Endometrial microvascular endothelial cells (primary cell): ENCODE data around the gene LMX1B. TPM values are rescaled to one million over a fixed set of nuclear protein-coding genes. Genes with fewer than 3 reads are reported as not detected.
"Not testable (repeated sequence)": the region's sequence is repeated elsewhere in the genome, so short reads cannot be mapped to it uniquely, and the experiment has no call there.

ENCODE experiments used
- in situ Hi-C: cut with HindIII; loops from 2 replicates; pipeline ENCODE4 v1.10.0; 2017; ENCODE audit warnings: low sequenced_read_pairs, low pct_unique_long_range_greater_than_20kb; ENCODE audit errors: inconsistent ontology term
- total RNA-seq: library from RNA; depleted of rRNA; stranded (reverse); fragments of >200 nt; gene quantifications from one replicate; pipeline ENCODE4 v1.2.3, GENCODE V29; 2015; ENCODE audit errors: inconsistent ontology term

The LMX1B gene
- total RNA-seq, 1 donor from 2014 or later: not detected

DNA sequence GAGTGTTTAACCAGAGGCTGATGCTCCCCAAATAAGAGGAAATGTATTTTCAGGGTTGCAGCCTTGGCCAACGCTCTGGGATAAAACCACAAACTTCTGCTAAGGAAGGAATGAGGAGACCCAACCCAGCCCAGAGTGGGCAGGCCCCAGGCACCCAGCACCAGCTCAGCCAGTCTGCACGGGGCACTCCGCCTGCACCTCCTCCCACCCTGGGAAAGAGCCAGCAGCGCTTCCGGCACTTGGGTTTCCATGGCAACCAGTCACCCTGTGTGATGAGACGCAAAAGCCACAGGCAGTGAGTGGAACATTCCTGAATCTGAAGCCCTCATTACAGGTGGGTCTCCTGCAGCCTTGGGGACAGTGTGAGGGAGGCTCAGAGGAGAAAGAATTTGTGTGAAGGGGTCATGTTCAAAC, 105.9 kb downstream of the LMX1B start:
- in situ Hi-C loops: no loop called here

DNA sequence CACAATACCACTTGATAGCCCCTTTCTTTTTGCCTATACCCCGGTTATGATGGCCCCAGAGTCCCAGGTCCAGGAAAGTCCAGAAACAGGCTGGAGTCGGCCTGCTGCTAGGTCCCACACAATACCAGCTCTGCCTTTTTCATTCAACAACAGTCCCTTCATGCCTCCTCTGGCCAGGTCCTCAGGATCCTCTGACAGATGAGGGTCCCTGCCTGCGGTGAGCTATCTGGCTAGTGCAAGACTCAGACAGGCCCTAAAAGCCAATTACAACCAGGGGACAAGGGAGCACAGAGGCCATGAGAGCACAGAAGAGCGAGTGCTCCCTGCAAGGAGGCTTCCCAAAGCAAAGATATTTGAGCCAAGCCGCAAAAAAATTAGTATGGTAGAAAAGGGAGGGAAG, 106.3 kb downstream of the LMX1B start:
- in situ Hi-C loops: no loop called here

DNA sequence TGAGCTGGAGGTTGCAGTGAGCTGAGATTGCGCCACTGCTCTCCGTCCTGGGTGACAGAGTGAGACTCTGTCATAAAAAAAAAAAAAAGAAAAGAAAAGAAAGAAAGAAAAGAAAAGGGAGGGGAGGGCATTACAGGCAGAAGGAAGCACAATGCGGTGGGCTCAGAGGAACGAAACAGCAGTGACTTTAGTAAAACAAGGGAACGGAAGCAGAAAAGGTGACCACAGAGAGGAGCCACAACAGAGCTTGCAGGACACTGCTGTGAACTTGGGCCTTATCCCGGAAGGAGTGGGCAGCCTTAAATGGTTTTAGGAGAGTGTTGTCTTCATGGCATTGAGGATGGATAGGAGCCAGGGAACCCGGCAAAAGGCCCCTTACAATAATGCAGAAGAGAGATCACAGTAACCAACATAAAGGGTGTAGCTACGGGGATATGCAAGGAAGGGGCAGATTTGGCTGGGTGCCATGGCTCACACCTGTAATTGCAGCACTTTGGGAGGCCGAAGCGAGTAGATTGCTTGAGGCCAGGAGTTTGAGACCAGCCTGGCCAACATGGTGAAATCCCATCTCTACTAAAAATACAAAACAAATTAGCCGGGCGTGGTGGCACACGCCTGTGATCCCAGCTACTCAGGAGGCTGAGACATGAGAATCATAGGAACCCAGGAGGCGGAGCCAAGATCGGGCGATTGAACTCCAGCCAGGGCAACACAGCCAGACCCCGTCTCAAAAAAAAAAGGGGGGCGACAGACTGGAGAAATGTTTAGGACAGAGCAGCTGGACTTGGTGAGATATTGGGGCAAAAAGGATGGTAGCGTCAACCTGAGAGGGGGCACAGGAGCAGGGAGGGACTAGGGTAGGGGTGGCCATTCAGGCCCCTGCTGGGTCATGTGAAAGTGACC, 107.2 kb downstream of the LMX1B start:
- in situ Hi-C loops: no loop called here

DNA sequence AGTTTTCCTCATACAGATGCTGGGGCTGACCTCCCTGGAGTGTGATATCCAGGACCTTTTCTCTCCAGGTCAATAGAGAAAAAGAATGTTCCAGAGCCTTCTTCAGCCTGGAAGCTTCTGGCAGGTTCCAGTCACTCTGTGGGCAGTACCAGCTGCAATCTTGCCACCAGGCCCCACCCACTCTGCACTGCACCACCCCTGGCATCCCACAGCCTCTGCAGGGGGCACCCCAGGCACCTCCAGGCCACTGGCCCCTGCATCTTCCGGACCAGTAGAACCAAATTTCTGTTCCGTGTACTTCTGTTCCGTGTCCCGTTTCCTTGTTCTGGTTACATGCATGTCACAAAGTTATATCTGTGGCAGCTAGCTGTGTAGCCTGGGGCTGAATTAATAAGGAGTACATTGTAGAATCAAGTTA, 107.8 kb downstream of the LMX1B start:
- in situ Hi-C loops: no loop called here

DNA sequence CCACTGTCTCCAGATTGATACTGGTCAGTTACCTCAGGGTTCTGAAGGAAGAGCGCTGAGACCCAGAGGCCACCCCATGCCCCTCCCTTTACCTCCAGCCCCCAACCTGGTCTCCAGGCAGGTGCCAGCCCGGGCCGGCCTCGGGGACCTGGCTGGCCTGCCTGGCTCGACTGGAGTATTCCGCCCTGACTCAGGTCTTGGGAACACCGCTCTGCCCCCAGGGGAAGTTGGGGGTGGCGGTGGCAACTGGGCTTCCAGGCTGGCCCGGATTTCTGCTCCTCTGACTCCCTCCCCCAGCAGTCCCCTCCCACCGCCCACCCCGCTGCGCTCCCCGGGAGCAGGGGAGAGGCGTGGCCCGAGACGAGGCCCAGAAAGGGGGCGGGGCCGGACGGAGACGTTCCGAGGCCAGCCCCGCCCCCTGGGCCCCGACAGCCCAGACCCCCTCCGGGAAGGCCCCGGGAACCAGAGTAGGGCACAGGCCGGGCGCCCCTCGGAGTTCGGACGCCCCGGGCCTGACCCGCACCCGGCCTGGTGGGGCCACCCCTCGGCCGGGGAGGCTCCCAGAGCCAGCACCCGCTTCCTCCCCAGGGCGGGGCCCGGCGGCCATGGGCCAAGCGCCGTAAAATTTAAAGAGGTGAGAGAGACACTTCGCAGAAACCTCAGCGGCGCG, 108.7 kb downstream of the LMX1B start:
- in situ Hi-C loops: no loop called here

DNA sequence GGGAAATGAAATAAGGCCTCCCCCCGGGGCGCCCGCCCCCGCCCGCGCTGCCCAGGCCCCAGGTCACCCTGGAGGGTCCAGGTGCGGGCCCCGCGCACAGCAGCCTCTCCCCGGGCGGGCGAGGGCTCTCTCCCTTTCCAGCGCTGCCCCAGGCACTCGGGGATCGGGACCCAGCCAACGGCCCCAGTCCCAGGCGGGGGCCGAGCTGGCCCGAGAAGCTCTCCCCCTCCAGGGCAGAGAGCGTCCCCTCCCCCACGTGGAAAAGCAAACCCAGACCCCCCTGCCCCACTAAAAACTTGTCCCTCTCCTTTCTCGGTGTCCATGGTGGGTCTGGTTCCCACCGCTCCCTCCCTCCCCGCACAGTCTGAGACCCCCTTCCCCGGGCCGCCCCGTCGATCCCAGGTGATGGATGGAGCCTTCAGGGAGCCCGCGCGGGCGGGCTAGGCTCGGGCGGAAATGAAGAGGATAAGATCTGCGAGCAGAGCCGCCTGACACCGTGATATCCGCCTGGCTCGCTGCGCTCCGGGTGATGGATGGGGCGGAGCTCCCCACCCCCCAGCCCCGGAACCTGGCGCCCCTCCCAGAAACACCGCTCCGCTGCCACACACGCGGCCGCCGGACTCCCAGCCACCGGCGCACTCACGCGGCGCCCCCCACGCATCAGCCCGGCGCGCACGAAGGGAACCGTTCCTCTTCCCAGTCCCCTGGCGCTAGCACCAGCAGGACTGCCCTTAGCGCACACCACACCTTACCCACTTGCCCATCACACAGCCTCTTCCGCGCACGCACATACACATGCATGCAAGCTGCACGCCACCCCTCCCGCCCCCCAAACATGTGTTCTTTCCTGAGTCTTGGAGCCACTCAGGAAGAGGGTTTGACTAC, 109.4 kb downstream of the LMX1B start:
- in situ Hi-C loops: no loop called here

DNA sequence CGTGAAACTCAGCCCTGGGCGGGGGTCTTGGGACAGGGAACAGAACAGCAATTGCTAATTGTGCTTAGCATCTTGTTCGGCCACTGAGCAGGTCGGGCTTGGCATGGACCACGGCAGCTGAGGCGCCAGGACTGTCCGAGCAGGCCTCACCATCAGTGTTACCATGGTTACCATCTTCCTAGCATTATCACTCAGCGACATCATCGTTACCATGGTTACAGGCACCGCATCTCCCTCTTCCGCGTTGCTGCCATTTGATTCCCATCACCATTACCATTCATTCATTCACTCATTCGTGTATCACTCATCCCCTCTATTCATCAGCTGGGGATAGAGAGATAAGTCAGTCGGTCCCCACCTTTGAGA, 110.1 kb downstream of the LMX1B start:
- in situ Hi-C loops: no loop called here

DNA sequence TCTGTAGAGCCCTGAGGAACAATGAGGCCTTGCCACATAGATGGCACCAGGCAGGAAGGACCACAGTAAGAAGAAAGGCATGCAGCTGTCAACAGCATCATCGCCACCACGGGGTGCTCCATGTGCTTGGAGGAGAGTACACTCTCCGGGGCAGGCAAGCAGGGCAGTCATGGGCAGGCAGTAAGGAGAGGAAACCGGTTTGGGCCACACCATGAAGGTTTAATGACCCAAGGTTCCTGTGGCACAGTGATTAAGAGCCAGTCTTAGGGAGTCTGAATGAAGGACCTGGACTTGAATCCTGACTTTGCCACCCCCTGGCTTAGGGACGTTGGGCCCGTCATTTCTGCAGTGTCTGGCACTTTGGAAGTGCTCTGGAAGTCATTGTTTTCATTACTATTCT, 110.5 kb downstream of the LMX1B start:
- in situ Hi-C loops: no loop called here

DNA sequence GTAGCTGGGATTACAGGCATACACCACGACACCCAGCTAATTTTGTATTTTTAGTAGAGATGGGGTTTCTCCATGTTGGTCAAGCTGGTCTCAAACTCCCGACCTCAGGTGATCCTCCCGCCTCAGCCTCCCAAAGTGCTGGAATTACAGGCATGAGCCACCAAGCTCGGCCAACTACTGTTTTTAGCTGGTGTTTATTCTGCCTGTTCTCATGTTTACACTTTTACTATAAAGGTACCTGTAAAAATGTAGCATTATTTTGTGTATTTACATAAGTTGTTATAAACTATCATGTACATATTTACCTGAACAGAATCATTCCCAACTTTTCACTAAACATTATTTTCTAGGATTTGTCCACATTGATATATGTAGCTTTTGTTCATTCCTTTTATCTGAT, 111.8 kb downstream of the LMX1B start:
- in situ Hi-C loops: not testable (repeated sequence)

DNA sequence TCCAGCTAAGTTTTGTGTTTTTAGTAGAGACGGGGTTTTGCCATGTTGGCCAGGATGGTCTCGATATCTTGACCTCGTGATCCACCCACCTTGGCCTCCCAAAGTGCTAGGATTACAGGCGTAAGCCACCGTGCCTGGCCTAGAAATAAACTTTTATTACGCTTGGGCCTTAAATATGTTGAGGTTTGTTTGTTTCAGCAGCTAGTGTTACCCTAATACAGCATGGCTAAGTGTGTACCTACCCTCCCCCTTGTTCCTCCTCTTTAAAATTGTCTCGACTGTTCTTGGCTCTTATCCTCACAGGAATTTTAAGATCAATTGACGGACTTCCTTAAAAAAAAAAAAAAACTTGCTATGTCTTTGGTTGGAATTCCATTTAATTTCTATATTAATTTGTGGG, 114.5 kb downstream of the LMX1B start:
- in situ Hi-C loops: not testable (repeated sequence)

DNA sequence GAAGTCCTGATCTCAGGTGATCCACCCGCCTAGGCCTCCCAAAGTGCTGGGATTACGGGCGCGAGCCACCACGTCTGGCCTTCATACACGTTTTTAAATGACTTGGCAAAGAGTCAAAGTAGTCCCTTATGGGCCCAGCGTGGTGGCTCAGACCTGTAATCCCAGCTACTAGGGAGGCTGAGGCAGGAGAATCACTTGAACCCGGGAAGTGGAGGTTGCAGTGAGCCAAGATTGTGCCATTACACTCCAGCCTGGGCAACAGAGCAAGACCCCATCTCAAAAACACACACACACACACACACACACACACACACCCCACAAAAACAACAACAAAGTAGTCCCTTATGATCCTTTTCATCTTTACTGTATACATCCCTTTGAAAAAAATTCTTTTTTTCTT, 116.9 kb downstream of the LMX1B start:
- in situ Hi-C loops: not testable (repeated sequence)

DNA sequence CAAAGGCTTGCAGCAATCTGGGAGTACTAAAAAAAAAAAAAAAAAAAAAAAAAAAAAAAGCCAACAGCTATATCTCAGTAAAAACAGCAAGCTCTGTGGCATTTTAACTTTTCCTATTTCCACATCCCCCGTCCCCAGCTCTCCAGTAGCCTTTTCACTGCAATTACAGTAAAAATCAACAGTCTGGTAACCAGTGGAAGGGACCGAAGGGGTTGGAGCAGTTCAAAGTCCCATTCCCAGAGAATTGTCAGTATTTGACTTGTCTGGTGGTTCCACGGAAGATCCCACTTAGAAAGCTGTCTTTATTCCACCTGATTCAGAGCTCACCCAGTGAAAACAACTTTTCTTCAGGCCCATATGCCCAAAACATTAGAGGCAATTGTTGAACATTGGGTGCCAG, 119.3 kb downstream of the LMX1B start:
- in situ Hi-C loops: no loop called here

DNA sequence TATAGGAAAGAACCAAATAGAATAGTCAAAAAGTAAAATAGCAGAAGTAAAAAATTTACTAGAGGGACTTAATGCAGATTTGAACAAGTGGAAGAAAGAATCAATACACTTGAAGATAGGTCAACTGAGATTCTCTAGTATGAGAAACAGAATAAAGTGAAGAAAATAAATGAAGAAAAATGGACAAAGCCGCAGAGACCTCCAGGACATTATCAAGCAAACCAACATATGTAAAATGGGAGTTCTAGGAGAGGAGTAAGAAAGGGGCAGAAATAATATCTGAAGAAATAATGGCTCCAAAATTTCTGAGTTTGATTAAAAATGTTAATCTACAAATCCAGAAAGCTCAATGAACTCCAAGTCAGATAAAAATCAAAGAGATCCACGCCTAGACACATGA, 121.1 kb downstream of the LMX1B start:
- in situ Hi-C loops: no loop called here

DNA sequence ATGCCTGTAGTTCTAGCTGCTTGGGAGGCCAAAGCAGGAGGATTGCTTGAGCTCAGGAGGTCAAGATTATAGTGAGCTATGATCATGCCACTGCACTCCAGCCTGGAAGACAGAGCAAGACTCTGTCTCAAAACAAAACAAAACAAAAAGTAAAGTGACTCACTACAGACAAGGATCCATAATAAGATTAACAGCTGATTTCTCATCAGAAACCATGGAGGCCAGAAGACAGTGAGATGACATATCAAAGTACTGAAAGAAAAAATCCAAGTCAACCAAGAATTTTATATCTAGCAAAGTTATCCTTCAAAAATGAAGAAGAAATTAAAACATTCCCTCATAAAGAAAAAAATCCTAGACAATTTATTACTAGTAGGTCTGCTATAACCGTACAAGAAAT, 121.8 kb downstream of the LMX1B start:
- in situ Hi-C loops: no loop called here

DNA sequence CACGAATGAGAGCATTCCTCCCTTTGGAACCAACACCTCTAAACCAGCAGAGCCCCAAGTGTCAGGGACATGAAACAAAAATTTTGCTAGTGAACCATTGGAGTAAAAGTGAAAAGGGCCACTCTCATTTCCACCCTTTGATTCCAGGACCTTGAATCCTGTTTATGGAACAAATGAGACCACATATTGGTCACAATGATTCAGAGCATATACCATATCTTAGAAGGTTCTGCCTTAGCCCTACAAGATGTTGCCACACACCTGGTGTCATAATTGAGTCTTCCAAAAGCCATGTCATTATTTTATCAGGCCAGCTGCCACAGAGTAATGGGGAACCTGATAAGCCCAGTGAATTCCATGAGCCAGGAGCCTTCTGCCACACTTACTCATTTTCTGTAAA, 124.8 kb downstream of the LMX1B start:
- in situ Hi-C loops: no loop called here

DNA sequence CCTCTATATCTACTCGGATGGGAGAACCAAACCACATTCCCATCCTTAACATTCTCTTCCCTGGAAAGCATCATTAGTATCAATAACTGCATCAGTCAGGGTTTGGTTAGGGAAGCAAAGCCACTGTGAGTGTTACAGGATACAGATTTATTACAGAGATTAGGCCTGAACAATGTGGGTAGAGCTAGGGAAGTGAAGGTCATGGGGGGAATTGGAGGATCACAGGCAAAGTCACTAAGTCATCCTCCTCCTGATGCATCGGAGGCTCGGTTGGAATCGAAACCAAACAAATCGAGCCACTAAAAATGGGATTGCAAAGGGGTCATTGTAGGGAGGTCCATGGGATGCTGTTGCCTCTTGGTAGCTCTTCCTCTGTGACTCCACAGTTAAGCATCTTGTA, 129.3 kb downstream of the LMX1B start:
- in situ Hi-C loops: no loop called here

DNA sequence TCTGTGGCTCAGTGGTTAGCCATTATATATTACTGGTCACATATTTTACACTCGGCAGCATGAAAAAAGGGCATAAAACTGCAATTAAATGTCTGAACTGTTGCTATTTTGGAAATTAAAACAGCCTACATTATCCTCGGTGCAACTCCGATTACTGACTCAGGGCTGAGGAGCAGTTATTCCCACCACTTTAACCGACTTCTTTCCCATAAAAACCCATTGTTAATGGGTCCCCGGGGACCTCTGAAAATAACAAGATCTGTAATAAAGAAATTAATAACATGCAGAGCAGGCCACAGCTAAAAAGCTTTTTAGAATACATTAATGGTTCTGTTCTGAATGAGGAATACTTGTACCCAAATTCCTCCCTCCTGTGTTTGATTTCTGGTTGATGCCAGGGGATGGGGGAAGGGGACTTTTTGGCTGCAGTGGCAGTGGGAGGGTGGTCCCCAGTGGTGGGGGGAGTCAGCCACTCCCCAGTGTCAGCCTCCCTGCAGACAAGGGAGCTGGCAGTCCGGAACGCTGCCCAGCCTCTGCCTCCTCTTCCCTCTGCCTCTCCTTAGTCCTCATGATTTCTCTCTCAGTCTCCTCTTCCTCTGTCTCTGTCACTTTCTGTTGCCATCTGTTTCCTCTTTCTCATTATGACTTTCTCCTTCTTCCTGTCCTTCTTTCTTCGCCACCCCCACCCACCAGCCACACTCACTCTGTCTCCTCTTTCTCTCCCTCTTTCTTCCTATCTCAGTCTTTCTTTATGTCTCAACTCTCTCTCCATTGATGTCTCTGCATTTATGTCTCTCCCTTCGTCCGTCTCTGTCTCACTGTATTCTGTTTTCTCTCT, 132.1 kb downstream of the LMX1B start:
- in situ Hi-C loops: no loop called here
